ENCODE results near the gene KCNE3.
A peak's percentile ranks its signal among the peaks of the same experiment; 100 is the strongest.

The KCNE3 gene

GRCh38 chr11:74466916-74467885 lies at the start of gene KCNE3:
TSS of gene KCNE3 (minus strand) at chr11:74467549. CDS start at chr11:74457563, 9,986 bp downstream.
- peak; percentile 44 for DNase-seq (ENCODE audit: low spot score)

- no peak for DNase-seq (ENCODE audit: low spot score)
Observed at GRCh38 chr11:74507582-74507981, 40.2 kb upstream of the KCNE3 start.

GRCh38 chr11:74506823-74507222 lies 39.5 kb upstream of the KCNE3 start:
- no peak for DNase-seq (ENCODE audit: low spot score)

- no peak for DNase-seq (ENCODE audit: low spot score)
Observed at GRCh38 chr11:74505911-74506310, 38.6 kb upstream of the KCNE3 start.

GRCh38 chr11:74504100-74504691 lies 36.8 kb upstream of the KCNE3 start:
- no peak for DNase-seq (ENCODE audit: low spot score)

- DNase-seq (ENCODE audit: low spot score) = no peak
Observed at GRCh38 chr11:74494916-74495315, 27.6 kb upstream of the KCNE3 start.

GRCh38 chr11:74493791-74494630 lies 26.7 kb upstream of the KCNE3 start:
- DNase-seq (ENCODE audit: low spot score) = peak; percentile 84

GRCh38 chr11:74492974-74493790 lies 25.8 kb upstream of the KCNE3 start, which contains the start of gene LIPT2:
TSS of gene LIPT2 (minus strand) at chr11:74493724. CDS start at chr11:74493703, 21 bp downstream.
- DNase-seq (ENCODE audit: low spot score) = peak; percentile 98

GRCh38 chr11:74492084-74492483 lies 24.7 kb upstream of the KCNE3 start:
- no peak for DNase-seq (ENCODE audit: low spot score)

GRCh38 chr11:74490941-74491340 lies 23.6 kb upstream of the KCNE3 start:
- no peak for DNase-seq (ENCODE audit: low spot score)

- DNase-seq (ENCODE audit: low spot score) = peak; percentile 14
Observed at GRCh38 chr11:74487875-74488274, 20.5 kb upstream of the KCNE3 start.

GRCh38 chr11:74485868-74486267 lies 18.5 kb upstream of the KCNE3 start:
- no peak for DNase-seq (ENCODE audit: low spot score)

GRCh38 chr11:74480688-74481417 lies 13.5 kb upstream of the KCNE3 start:
- DNase-seq (ENCODE audit: low spot score) = no peak

GRCh38 chr11:74479732-74480123 lies 12.4 kb upstream of the KCNE3 start:
- DNase-seq (ENCODE audit: low spot score) = no peak

- DNase-seq (ENCODE audit: low spot score) = no peak
Observed at GRCh38 chr11:74478877-74479731, 11.8 kb upstream of the KCNE3 start.

GRCh38 chr11:74476536-74476935 lies 9.2 kb upstream of the KCNE3 start:
- DNase-seq (ENCODE audit: low spot score) = no peak

- no peak for DNase-seq (ENCODE audit: low spot score)
Observed at GRCh38 chr11:74474316-74474715, 7.0 kb upstream of the KCNE3 start.

- DNase-seq (ENCODE audit: low spot score) = no peak
Observed at GRCh38 chr11:74473382-74474173, 6.2 kb upstream of the KCNE3 start.

All from kidney tubule cell (primary cell).